HG03095 (cell line): ENCODE data around the gene PPP3CA.
A peak's percentile ranks its signal among the peaks of the same experiment; 100 is the strongest.
"Not testable (repeated sequence)": the region's sequence is repeated elsewhere in the genome, so short reads cannot be mapped to it uniquely, and the experiment has no call there.

Experiments used
- ATAC-seq: cut with Tn5 transposase; IDR thresholded peaks from one replicate; pipeline ENCODE4 v1.9.1; 2021; ENCODE audit warnings: moderate library complexity; ENCODE audit not compliant: unreplicated experiment

PPP3CA gene

GRCh38 chr4:101020956-101021355 is 326.4 kb downstream of the PPP3CA start:
- peak; percentile 61 for ATAC-seq

DNA sequence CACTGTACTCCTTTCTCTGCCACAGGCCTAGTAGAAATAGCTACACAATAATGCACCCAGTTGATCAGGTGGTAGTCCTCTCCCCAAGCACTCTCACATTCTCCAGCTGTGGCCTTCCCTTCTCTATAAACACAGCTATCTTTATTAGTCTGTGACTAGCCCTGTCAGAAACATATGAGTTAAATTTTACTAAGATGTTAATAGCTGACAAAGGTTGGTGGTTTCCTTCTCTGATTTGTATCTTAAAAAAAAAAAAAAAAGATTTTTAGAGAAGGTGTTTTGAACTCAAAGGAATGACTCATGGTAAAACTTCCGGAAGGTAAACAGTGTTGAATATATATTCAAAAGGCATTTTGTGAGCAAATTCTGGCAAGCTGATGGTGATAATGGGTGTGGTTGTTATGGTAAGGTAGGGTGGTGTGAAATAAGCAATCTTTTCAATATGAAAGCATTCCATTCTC is 327.4 kb downstream of the PPP3CA start:
- ATAC-seq: peak; percentile 46

DNA sequence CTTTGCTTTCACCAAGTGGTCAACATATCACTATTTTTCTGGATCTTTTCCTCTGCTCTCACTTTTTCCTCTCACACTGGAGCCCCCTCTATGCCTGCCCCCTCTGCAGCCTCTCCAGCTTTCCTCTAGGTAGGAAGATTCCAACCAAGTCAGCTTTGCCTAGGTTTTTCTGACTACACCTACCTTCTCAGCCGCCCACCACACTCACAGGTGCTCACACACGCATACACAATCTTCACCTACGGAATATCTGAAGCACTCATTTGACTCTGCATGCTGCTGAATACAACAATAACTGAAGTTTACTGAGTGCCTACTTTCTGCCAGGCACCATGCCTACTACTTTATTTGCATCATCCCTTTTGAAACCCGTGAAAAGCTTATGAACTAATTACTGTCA is 328.0 kb downstream of the PPP3CA start:
- no peak for ATAC-seq

DNA sequence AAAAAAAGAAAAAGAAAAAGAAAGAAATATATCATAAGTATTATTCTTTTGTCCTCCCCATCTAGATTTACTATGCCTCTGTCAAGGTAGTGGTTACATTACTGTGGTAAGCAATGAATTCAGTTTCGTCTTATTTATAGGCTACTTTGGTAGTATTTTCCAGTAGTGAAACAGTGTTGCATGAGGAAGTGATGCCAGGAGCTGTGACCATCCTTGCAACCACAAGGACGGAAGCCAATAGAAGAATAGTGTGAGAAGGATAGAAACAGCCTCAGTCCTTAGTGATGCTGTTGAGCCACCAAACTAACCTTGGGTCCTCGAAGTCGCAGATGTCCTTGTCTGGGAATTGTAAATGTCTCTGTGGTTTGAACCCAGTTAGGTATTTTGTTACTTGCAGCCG is 328.5 kb downstream of the PPP3CA start:
- ATAC-seq: peak; percentile 58

DNA sequence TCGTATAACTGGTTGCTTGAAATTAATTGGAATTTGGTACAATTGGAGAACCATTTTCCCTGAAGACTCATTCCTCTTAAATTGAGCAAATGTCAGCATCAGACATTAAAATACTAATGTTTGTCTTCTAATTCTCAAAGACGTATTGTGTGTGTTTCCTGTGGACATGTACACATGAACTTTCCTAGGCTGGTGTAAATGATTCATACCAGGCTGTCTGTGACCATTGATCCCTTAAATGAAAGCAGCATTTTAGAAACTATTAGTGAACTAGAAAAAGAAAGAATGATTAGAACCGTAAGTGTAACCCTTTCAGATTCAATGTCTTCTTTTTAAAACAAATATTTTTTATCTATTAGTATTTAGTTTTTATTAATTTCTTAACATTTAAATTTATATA is 332.9 kb downstream of the PPP3CA start:
- ATAC-seq: peak; percentile 36

- no peak for ATAC-seq
These were observed 336.3 kb downstream of the PPP3CA start for GRCh38 chr4:101010987-101011386.

GRCh38 chr4:101009471-101009870 is 337.9 kb downstream of the PPP3CA start:
- ATAC-seq: peak; percentile 70

- ATAC-seq: no peak
These were observed 338.8 kb downstream of the PPP3CA start for GRCh38 chr4:101008503-101008902.

DNA sequence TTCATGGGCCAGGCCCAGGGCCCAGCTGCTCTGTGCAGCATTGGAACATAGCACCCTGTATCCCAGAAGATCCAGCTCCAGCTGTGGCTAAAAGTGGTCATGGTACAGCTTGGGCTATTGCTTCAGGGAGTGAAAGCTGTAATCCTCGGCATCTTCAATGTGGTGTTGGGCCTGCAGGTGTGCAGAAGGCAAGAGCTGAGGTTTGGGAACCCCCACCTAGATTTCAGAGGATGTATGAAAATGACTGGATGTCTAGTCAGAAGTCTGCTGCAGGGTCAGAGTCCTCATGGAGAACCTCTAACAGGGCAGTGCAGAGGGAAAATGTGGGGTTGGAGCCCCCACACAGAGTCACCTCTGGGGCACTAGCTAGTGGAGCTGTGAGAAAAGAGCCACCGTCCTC is 341.7 kb downstream of the PPP3CA start:
- no peak for ATAC-seq

GRCh38 chr4:101000496-101000895 is 346.8 kb downstream of the PPP3CA start:
- ATAC-seq: no peak

DNA sequence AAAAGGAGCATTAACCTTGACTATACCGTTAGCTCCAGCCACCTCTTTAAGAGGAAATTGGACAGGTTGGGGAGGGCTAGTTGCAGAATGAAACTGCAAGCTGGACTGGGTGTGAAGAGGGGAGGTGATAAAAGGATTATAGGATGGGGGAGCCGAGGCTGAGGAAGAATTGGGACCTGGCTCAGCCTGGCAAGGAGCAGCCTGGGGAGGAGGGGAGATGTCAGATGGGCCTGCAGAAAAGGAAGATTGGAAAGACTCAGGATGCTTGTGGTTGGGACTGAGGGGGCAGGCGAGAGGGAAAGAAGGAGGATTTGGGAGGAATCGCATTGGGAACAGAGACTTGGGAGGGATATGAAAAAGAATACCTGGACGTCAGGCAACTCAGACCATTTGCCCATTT is 351.7 kb downstream of the PPP3CA start:
- ATAC-seq: no peak

GRCh38 chr4:100995002-100995401 is 352.3 kb downstream of the PPP3CA start:
- not testable (repeated sequence) for ATAC-seq

- not testable (repeated sequence) for ATAC-seq
These were observed 355.8 kb downstream of the PPP3CA start for GRCh38 chr4:100991332-100992069.

DNA sequence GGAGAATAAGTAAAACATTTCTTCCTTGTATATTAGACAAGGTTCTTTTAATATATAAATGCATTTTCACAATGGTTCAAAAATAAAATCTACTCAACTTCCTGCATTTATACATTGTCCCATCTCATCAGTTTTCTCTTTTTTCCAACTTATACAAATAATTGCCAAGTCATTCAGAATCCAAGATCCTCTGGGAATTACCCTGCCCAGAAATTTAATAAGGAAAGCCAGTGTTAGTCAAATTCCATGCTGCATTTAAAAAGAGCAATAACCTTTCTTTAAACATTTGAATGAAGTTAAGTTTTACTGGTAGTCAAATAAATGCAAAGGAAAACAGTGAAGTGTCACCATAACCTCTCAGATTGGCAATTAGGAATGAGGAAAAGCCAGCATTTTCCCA is 357.9 kb downstream of the PPP3CA start:
- no peak for ATAC-seq

DNA sequence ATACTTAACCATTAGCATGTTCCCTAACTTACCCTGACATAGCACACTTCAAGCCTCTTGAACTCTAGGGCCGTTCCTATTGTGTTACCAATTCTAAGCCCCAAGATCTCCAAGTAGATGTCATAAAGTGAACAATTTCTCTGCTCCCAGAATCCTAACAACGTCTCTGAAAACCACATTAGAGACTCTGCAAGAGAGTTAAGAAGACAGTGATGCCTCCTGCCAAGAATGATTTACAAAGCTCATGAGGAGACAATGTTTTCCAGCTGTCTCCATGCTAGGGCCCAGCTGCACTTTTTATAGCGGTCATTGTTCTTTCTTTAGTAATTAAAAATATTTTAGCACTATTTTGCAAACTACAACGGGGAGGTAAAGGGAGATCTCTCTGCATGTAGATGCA is 358.4 kb downstream of the PPP3CA start:
- ATAC-seq: no peak

GRCh38 chr4:100986360-100986868 is 360.9 kb downstream of the PPP3CA start:
- no peak for ATAC-seq

- no peak for ATAC-seq
These were observed 361.8 kb downstream of the PPP3CA start for GRCh38 chr4:100985576-100985975.

DNA sequence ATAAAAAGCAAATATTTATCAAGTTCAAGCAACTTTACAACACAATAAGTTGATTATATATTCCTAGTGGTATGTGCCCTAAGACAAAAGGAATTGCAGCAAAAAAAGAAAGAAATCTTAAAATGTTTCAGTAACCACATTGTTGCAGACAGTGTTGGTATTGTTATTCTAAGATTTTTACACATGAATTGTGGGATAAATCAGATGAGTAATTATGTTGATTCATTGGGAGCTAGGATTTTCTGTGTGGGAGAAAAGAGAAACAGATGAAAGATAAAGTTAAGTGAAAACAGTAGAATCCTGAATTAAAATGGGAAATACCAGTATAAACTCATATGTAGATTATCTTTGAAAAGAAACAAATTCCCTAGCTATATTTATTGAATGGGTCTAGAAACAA is 362.4 kb downstream of the PPP3CA start:
- ATAC-seq: no peak

DNA sequence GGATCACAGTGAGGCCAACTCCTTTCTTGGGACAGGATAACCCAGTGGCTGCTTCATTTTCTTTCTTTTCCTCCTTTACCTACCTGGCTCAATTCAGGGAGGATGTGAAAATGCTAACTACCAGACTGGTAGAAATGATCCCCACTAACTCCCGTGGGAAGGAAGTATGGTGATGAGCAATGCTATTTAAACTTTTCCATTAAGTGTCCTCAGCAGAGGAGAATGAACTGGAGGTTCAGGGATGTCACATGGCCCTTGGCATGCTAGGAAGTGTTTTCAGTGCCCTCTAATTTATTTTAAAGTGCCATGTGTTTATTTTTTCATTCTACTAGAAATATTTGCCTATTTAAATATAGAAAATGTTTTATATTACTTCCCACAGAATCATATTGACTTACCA is 363.9 kb downstream of the PPP3CA start:
- no peak for ATAC-seq

GRCh38 chr4:100982345-100982744 is 365.0 kb downstream of the PPP3CA start:
- no peak for ATAC-seq

GRCh38 chr4:100981447-100982204 is 365.7 kb downstream of the PPP3CA start:
- no peak for ATAC-seq

- no peak for ATAC-seq
These were observed 367.6 kb downstream of the PPP3CA start for GRCh38 chr4:100979736-100980135.
